Activated CD4-positive, alpha-beta T cell treated with anti-CD3 and anti-CD28 coated beads for 24 hours (primary cell): Measurements from ENCODE around the gene NAAA.
"Not testable (repeated sequence)": the region's sequence is repeated elsewhere in the genome, so short reads cannot be mapped to it uniquely, and the experiment has no call there.

ENCODE experiments used
- DNase-seq, 2 donors: peaks; one replicate each; pipeline ENCODE4 v3.0.0-alpha.2; 2020; ENCODE audit warnings: low read depth in 2 of 2

The NAAA gene

DNA sequence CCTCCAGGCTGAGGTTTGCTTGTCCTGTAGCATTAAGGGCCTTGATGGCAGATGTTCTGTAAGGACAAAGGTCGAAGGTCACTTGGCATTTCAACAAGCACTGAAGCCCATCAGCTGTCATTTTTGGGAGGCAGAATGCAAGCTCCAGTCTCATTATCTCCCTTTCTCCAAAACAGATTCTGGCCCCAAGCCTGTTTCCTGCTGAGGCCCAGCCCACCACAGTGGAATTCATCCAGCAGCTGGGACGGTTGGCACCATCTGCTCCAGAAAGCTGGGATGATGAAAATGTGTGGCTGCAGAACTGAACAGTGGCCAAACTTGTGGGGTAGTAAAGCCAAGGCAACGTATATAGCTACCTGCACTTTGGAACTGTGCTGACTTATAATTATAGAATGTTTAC, 20.9 kb downstream of the NAAA start:
- DNase-seq: no peak

DNA sequence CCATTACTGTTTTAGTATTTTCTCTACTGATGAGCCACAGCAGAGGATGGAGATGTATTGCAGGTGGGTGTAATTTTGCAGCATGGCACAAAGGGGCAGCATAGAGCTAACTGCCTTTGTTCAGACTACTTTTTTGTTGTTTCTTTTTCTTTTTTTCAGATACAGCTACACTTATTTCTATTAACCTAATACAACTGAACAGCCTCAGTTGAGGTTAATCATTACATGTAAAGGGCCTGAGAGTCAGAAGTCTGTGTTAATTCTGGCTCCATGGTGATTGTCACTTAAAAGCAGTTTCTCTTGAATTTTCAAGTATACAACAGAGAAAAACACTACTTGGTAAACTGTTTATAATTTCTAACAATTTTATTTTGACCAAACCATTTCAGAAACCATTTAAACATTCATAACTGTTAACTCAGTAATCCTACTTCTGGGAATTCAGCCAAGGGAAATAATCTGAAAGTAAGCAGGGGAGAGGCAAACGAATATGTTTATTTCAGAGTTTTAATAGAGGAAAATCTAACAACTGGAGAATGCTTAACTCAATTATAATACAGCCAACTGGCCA, 24.6 kb downstream of the NAAA start:
- DNase-seq: no peak

DNA sequence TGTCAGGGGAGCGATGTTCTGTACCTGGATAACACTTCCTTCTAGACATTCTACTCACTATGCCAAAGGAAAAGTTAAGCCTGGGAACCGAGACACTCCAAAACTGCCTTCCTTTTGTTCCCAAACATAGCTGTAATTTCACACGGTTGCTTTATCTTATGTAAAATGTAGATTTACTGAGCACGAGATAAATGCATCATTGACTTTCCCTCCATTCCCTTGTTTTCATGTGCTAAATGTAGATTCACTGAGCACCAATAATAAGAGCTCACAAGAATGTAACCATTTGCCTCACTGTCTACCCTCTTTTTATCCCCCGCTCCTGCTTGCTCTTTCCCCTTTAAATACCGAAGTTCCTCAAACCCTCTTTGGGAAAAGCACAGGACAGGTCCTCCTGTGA, 27.8 kb downstream of the NAAA start:
- no peak for DNase-seq

DNA sequence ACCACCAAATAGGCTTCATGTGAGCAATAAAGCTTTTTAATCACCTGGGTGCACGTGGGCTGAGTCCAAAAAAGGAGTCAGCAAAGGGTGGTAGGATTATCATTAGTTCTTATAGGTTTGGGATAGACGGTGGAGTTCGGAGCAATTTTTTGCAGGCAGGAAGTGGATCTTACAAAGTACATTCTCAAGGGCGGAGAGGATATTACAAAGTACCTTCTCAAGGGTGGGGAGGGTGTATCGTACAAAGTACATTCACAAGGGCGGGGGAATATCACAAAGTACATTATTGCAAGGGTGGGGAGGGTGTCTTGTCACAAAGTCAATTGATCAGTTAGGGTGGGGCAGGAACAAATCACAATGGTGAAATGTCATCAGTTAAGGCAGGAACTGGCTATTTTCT, 30.0 kb downstream of the NAAA start:
- not testable (repeated sequence) for DNase-seq

DNA sequence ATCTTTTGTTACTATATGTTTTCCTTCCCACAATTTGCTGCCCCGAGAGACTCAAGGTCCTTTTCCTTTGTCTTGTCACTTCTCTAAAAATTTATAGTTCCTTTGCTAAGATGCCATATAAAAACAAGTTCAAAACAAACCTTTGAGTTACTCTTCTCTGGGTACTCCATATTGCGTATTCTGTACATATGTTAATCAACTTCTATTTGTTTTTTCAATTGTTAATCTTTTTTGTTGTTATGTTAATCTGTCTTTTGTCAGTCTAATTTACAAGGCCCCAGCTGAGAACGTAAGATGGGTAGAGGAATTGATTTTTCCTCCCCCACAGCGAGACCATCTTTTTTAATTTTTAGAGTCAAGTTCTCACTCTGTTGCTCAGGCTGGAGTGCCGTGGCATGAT, 31.4 kb downstream of the NAAA start:
- no peak for DNase-seq

DNA sequence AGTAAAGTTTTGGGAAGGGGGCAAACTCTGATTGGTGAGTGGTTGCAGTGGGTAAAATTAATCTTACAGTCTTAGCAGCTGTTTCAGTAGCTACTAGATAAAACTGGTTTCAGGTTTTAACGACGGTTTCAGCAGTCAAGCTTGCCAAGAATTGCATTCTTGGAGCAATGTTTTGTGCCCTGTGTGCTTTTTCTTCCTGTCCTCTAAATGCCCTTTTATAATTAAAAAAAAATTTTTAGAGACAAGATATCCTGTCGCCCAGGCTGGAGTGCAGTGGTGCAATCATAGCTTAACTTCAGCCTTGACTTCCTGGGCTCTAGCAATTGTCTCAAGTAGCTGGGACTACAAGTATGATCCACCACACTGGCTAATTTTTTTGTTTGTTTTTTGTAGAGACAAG, 32.3 kb downstream of the NAAA start:
- DNase-seq: no peak

DNA sequence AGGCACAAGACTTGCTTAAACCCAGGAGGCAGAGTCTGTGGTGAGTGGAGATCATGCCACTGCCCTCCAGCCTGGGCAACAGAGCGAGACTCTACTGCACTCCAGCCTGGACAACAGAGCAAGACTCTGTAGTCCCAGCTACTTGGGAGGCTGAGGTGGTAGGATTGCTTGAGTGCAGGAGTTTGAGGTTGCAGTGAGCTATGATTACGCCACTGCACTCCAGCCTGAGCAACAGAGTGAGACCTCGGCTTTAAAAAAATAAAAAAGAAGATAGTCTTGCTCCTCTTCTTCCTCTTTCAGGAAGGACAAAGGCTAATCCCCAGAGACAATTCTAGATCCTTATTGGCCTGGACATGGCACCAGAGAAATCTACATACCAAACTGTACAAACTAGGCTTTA, 32.8 kb downstream of the NAAA start:
- DNase-seq: no peak

DNA sequence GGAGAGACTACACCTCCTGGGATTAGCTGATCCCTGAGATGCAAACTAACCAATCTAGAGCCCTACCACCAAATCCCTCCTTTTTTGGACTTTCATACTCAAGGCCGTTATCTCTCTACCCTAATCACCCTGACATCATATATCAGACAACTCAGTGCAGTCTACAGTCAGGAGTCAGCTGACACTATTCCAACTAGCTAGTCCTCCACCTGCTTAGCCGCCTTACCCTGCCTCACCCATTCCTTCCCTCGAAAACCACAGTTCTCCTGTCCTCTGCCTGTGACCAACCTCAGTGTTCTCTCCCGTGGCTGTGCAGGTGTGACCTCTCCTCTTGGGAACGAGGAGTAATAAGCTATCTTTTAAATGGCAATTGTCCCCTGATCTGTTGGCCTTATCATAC, 36.7 kb downstream of the NAAA start:
- no peak for DNase-seq

DNA sequence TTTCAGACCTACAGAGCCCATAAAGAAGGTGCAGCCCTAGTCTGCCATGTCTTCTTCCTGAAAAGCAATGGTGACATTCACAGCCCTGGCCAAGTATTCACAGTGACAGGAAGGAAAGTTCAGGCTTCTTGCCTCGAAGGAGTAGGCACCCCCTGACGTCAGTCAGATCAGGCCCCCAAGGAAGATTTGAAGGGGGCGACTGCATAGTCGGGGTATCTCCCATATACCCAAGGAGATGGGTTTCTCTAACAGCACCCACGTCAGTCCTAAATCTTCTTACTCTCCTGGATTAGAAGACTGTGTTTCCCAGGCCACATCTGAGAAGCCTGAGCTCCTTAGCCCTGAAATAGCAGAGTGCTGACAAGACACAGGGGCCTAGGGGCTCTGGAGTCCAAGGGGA, 38.5 kb downstream of the NAAA start, which contains the start of gene PPEF2:
PPEF2 (minus strand) TSS at position 101 of the 400 bp plus-strand sequence. CDS start 6,127 bp downstream, outside the sequence.
- DNase-seq: no peak

DNA sequence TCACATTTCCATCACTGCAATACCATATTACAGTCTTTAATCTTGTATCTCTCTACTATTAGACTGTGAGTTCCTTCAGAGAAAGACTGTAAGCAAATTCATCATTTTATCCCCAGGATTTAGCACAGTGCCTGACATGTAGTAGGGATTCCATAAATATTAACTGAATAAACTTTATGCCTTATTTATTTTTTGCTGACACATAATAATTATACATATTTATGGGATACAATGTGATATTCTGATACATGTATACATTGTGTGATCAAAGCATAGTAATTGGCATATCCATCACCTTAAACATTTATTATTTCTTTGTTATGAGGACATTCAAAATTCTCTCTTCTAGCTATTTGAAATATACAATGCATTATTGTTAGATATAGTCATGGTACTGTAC, 42.3 kb downstream of the NAAA start:
- no peak for DNase-seq

DNA sequence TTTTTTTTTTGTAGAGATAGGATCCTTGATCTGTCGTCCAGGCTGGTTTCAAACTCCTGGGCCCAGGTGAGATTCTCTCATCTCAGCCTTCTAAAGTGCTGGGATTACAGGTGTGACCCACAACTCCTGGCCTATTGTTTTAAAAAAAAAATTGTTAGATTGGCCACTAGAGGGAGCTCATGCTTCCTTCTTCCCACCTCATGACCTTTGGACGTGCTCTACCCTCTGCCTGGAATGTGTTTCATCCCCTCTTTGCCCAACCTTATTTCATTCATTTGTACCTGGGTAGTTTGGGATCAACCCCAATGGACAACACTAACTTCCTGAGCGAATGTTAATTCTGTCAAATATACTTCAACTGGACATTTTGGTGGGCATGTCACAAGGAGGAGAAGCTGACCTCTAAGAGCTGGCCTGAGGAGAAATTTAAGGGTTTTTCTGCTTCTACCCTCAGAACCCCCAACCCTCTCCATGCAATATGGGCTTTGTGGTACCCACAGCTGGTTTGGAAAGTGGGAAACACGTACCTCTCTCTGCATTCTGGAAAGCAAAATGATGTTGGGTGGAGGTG, 45.0 kb downstream of the NAAA start:
- DNase-seq: no peak

DNA sequence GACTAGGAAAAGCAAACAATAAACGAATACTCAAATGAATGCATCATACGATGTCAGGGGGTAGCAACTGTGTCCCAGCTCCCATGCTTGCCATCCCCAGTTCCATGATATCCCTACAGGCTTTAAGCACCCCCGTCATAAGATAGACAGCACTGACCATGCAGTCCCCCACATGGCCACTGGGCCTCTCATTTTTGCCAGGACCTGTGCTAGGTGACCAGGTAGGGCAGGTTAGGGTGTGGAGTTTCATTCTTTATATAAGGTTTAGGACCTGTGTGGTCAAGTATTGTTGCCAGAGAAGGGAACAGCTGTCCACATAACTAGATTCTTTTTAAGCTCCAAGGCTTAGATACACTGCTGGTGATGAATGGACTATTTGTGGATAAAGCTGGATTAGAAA, 48.3 kb downstream of the NAAA start:
- DNase-seq: no peak

DNA sequence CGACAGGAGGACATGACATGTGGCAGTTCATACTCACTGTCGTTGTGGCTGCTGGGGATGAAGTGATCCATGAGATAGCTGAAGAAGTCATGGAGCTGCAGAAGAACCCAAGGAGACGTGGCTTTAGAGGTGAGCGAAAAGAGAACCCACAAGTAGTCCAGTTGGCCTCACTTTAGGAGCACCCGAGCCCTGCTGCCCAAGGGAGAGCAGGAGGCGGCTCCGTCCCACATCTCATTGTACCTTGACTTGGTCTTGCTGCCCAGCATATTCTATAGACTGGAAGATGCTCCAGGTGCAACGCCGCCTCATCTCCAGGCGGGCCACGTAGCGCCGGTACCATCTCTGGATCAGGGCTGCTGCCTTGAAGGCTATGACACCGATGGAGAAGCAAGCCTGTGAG, 49.2 kb downstream of the NAAA start:
- no peak for DNase-seq

DNA sequence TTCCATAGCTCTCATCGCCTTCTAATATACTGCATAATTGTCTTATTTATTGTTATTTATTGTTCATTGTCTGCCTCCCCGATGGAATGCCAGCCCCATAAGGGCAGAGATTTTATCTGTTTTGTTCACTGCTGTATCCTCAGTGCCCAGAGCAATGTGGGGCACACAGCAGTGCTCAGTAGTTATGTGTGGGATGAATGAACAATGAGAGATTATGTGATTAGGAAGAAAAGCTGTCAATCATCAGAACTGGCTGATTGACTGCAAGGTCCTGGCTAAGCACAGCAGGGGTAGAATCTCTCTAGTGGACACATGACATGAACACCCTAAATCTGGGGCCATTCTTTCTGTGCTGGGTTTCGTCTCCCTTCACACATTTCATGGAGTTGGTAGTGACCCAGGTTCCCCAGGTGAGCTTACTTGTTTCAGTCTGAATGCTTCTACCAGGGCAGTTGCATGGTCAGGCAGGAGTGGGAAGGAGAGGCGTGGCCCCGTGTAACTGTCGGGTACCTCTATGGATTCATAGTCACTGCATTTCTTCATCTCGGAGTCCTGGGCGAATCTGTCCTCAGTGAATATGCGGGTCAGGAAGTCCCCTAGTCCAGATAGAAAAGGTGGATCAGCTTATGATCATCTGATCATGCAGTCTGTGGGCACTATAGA, 51.1 kb downstream of the NAAA start:
- no peak for DNase-seq

DNA sequence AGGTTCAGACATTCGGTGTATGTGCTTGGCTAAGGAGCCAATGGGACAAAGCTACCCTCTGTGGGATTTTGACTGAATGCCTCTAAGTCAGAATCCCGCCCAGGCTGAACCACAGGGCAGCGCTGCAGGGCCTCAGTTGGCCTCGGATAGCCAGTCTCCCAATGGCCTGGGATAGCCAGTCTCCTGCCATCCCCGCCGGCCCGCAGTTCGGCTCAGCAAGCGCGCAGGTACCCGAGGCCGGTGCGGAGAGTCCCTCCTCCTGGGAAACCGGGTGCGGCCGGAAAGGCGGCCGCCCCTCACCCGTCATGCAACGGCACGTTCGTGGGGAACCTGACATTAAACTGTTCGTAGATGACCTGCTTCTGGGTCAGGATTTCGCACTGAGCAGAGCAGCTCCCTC, 54.7 kb downstream of the NAAA start:
- DNase-seq: no peak

DNA sequence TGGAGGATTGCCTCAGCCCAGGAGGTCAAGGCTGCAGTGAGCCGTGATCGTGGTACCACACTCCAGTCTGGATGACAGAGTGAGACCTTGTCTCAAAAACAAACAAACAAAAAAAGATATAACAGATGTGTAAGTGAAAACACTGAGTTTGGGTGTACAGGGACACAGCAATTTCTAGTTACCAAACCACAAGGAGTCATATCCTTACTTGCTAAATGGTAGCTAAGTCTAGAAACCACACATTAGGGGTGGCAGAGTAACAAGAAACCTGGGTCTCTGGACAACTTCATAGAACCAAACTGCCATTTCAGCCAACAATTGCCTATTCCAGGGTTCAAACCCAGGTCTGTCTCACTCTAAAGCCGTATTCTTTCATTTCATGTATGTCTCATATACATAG, 59.3 kb downstream of the NAAA start:
- DNase-seq: no peak

DNA sequence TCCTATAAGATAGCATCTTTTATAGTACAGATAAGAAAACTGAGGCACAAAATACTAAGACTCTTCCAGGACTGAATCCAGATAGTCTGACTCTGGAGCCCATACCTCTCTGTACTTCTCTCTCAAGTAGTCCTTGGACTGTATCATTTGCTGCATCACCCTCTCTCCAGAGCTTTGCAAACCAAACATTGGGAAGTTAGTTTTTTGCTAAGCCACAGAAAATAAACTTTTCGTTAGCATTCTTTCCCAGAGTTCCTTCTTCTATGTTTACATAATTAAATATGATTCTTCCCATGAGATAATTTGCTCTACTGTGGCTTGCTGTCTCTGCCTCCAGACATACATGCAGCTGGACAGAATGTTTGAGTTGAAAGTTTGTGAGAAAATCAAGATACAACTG, 60.5 kb downstream of the NAAA start:
- DNase-seq: no peak

DNA sequence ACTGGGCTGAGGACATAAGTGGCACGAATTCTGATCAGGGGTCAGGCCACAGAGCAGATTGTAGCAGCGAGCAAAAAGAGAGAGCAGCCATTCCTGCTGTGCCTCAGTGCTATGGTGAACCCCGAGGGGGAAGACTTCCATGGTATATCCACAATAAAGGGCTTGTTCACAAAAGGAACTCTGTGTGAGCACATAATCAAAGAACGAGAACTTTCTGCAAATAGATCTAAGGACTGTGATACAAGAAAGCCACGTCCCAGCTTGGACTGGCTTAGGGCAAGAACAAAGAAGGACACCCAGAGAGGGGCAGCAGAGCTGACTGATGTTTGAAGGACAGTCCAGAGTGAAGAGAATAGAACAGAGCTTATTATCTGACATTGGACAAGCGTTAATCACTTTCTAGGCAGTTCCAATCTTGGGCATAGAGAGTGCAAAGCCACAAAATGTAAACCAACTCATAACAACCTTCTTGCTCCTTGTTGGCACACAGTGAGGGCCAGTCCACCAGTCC, 62.5 kb downstream of the NAAA start:
- DNase-seq: no peak

DNA sequence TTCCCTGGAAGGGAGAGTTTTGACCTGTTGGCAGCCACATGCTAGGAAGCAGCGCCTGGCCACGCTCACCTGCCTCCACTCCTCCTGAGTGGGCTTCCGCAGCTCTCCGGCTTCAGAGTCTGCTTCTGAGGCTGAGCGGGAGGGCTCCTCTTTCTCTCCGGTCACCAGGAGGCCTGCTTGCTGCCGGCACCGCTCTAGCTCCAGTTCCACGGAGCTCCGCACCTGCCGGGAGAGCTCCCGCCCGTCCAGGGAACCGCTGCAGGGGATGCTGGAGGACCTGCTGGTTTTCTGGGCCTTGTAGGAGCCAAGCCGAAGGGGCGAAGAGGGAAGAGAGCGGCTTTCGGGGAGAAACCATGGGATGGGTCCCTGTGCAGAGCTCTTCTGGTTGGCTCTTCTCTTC, 64.6 kb downstream of the NAAA start:
- DNase-seq: no peak

DNA sequence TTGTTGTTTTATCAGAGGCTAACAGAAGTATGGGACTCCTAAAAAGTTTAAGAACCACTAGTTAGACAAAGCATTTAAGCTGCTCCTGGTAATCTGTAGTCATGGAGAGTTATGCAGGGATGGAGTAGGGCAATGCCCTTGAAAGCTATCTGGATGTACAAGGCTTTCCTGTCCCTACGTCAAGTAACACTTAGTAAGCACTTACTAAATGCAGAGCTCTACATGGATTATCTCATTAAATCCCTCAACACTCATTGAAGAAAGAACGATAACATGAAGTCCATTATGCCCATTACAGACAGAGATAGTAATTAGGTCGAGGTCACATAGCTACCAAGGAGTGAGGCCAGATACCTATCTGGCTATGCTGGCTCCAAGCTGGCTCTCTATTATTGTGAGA, 71.7 kb downstream of the NAAA start:
- DNase-seq: no peak

DNA sequence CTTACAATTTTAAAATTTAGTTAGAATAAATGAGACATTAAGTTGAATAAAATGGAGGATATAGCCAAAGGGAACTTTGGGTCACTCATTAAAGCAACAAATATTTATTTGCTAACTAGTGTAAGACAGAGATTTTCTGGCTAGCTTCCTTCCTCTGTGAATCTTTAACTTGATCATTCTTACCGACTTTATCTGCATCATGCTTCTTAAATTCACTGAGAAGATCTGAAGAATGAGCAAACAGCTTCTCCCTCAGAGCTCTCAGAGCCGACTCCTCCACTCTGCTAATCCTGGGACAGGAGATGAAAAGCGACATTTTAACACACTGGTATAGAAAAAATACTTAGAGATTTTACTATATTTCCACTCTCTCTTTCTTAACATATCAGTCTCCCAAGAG, 73.7 kb downstream of the NAAA start:
- DNase-seq: no peak
